Cortex of kidney (tissue), 1 donor: ENCODE data around the gene OTUD6A.

Experiments used
- DNase-seq: peaks from one replicate; lab custom pipeline; 2025; lab: John Stamatoyannopoulos, UW

OTUD6A gene

GRCh38 chrX:70062076-70062475 is at the start of gene OTUD6A:
TSS of gene OTUD6A (plus strand) at chrX:70062457. CDS start at chrX:70062525, 68 bp downstream.
- DNase-seq, result no peak

GRCh38 chrX:70012756-70013155 is 49.5 kb upstream of the OTUD6A start:
- no peak for DNase-seq

DNA sequence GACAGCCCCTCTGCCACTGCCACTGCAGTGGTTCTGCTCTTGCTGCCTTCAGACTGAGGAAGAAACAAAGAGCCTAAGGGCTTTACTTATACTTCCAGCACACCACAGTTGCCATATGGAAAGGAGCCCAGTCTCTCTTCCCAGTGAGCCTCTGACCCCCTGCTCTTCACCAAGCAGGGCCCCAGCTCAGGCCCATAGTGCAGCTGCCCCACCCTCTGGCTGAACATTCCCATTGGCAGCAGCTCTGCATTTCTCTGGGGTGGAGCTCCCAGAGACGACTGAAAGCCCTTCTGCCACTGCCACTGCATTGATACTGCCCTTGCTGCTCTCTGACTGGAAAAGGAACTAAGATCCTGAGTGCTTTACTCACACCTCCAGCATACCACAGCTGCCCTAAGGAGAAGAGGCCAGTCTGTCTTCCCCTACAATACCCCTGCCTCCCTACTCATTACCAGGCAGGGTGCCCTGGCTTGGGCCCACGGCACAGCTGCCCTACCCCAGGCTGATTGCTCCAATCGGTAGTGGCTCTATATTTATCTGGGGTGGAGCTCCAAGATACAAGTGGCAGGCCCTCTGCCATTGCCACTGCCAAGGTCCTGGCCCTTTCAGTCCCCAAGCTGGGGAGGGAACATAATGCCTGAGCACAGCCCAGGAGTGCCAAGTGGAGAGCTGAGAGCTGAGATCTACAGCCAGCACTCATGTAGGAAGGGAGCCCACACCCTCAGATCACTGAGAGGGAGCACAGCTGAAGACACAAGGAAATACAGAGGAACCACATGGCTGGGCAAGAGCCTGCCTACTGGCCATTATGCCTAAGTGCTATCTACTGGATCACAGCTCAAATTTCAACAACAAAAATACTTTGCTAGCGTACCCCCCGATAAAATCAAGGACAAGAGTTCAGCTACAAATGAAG is 48.5 kb upstream of the OTUD6A start:
- no peak for DNase-seq

DNA sequence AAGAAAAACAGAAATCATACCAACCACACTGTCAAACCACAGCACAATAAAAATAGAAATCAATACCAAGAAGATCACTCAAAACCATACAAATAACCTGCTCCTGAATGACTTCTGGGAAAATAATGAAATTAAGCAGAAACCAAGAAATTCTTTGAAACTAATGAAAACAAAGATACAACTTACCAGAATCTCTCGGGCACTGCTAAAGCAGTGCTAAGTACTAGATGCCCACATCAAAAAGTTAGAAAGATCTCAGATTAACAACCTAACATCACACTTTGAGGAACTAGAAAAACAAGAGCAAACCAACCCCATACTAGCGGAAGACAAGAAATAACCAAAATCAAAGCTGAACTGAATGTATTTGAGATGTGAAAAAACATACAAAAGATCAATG is 45.7 kb upstream of the OTUD6A start:
- DNase-seq, result no peak

DNA sequence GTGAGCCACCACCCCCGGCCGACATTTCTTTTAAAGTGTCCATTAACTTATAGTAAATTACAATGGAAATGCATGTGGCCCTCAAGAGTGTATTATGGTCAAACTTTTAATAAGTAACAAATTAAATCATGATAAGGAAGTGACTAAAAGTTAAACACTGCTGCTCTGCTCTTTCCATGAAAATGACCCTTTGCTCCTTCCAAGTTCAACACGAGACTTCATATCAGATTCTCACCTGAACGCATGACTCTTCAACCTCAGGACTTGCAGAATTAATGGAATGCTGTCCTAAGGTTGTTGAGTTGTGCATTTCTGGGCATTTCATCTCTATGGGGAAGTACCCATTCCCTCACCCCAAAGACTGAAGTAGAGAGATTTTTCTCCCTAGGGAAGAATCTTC is 39.6 kb upstream of the OTUD6A start:
- no peak for DNase-seq

GRCh38 chrX:70025464-70025863 is 36.8 kb upstream of the OTUD6A start:
- DNase-seq, result no peak

- DNase-seq, result no peak
These were observed 36.0 kb upstream of the OTUD6A start for GRCh38 chrX:70026112-70026850.

DNA sequence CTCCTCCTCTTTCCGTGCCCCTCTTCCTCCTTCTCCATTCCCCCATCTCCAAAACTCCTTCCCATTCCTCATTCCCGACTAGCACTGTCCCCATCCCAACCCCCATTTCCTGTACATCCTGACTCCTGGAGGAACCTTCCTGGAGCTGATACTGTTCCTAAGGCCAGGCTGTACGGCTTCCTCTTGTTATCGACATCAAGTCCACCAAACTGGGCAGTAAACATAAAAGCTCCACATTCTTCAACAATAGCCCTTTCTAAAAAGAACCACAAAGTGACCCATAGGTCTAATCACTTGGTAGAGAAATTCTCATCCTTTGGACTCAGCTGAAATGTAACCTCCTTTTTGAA is 35.4 kb upstream of the OTUD6A start:
- DNase-seq, result no peak

- DNase-seq, result no peak
These were observed 32.4 kb upstream of the OTUD6A start for GRCh38 chrX:70029863-70030262.

GRCh38 chrX:70030301-70030767 is 31.9 kb upstream of the OTUD6A start:
- DNase-seq, result no peak

DNA sequence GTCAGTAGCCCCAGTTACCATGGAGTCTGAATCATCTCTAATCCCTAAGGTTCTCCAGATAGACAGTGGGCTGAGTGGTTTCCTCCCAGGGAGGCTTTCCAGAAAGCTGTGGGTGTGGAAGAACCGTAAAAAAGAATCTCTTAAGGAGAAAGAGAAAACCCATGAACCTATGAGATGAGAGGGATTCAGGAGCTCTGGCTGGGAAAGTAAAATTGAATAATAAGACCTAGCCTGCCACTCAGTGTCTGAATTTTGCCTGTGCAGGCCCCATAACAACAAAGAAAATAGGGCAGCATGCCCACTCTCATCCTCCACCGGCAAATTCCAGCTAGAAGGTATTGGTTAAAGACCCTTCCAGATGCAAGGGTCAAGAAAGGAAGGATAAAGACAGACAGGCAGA is 29.5 kb upstream of the OTUD6A start:
- no peak for DNase-seq

DNA sequence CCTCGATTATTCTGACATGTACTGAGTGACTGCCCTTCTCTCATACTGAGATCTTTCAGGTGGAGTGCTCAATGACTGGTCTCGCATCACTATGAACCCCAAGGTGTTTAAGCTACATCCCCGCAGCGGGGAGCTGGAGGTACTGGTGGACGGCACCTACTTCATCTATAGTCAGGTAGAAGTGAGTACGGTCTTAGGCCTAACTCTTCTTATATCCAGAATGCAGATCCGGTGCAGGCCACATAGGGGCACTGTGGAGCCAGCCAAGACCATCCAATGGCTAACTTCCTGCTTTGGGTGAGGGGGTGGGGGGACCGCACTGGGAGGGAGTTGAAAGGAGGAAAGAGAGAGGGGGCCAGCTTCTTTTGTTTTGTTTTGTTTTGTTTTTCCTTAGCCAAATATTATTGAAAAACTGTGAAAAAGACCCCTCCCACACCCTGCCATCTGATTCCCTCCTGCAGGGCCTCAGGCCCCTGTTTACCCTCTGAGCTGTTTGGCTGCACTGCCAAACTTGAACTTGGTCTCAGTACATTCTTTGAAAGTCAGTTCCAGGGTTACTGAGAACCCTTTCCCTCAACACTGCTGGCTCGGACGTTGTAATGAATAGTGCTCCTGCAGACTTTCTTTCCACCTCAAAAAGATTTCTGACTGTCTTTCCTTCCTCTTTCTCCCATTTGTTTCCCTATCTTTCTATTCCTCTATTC is 28.8 kb upstream of the OTUD6A start:
- DNase-seq, result no peak

GRCh38 chrX:70034646-70035045 is 27.6 kb upstream of the OTUD6A start:
- no peak for DNase-seq

DNA sequence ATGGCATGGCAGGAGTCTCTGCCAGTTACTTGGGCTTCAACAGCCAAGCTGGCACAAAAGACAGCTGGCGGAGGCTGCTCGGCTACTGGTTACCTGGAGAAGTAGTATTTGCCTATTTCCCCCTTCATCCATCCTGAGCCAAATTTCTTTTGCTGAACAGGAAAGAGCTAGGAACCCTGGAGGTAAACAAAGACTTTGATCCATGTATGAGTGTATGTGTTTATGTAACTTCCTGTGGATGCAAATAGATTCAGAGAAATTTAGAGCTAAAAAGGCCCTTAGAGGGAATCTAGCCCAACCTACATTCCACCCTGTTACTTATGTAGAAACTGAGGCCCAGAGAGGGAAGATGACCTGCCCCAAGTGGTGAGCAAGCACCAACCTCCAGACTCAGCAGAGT is 23.7 kb upstream of the OTUD6A start:
- DNase-seq, result no peak

GRCh38 chrX:70038951-70039350 is 23.3 kb upstream of the OTUD6A start:
- DNase-seq, result no peak

DNA sequence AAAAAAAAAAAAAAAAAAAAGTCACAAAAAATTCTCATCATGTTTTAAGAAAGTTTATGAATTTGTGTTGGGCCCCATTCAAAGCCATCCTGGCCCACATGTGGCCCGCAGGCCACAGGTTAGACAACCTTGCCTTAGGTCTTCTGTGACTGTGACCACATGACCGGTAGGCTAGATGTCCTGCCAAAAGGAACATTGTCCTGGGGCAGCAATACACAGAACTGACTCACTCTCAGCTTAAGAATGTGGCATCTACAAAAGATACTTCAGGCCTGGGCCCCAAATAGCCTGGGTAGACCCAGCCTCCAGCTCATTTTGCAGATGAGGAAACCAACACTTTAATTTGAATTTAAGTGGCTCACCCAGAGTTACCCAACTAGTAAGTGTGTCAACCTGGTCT is 22.5 kb upstream of the OTUD6A start:
- DNase-seq, result no peak

- DNase-seq, result no peak
These were observed 20.3 kb upstream of the OTUD6A start for GRCh38 chrX:70041993-70042392.

DNA sequence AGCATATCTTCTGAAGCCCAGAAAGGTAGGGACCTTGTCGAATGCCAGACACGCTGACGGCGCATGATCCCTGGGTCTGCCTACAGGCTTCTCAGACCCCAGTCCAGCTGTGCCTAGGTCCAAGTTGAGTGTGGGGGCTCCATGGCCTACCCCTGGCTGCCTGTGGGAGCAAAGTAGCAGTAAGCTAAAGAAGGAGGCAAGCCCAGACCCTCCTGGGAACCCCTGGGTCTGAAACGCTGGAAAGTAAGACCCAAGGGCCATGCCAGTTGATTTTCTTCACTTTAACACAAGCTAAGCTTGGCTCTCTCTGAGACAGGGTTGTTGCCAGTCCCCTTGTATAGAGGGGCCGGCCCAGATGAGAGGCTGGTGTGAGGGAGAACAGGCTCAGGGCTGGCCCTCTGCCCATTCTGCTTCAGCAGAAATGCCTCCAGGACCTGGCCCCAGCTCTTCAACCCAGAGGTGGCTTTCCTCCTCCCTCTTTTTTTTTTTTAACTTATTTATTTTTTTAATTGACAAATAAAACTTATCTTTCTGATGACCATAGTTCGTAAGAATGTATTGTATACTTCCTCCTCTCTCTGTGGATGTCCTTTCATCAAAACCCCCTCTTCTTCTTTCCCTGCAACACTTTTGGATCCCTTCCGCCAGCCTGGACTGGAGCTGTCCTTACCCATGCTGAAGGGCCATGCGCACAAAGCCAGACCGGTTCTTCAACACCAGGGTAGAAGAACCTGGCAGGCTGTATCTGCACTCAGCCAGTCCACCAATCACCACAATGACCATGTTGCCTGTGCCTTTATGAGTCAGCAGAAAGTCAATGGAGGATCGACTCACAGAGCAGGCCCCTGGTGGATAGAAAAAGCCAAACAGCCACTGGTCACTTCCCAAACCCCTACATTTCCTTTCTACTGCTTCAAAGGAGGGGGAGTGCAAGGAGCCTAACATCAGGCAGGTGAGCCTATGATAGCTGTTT is 19.6 kb upstream of the OTUD6A start:
- no peak for DNase-seq

- DNase-seq, result no peak
These were observed 18.6 kb upstream of the OTUD6A start for GRCh38 chrX:70043685-70044084.

GRCh38 chrX:70044541-70045245 is 17.6 kb upstream of the OTUD6A start:
- no peak for DNase-seq

GRCh38 chrX:70046978-70047377 is 15.3 kb upstream of the OTUD6A start:
- no peak for DNase-seq
